ENCODE data around the gene WDR19. TPM values are rescaled to one million over a fixed set of nuclear protein-coding genes. Genes with fewer than 3 reads are reported as not detected.

WDR19 gene
- polyA plus RNA-seq, 1 of the 3 experiments (the other 2 are of a cell fraction) = 23.3 TPM

DNA sequence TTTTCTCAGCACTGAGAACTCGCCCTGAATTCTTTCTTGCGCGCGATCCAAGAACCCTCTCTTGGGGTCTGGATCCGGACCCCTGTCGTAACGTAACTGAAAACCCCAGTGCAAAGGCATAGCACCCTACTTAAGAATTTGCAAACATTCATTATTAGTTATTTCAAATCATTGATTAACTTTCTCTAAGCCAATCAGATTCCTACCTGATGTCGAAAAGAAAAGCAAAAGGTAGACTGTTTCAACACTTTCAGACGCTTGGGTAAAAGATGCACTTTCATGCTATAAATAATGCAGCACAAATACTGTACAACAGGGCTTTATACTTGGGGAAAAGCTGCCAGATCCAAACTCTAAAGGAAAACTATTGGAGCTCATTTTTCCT is 817 bp upstream of the WDR19 start:
- no peak for TF ChIP-seq JUND (IDR thresholded peaks at IDR 0.05)
- TF ChIP-seq ELF1 (IDR thresholded peaks at IDR 0.05) = no peak
- no peak for TF ChIP-seq YY1 (IDR thresholded peaks at IDR 0.05; ENCODE audit: low read depth)
- TF ChIP-seq, protein P1, sequence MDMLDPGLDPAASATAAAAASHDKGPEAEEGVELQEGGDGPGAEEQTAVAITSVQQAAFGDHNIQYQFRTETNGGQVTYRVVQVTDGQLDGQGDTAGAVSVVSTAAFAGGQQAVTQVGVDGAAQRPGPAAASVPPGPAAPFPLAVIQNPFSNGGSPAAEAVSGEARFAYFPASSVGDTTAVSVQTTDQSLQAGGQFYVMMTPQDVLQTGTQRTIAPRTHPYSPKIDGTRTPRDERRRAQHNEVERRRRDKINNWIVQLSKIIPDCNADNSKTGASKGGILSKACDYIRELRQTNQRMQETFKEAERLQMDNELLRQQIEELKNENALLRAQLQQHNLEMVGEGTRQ (IDR thresholded peaks at IDR 0.05; ENCODE audit: borderline replicate concordance, low read depth, low read length) = no peak
- no peak for TF ChIP-seq TEAD4 (IDR thresholded peaks at IDR 0.05; ENCODE audit: borderline replicate concordance, insufficient read depth)
- no peak for TF ChIP-seq TCF12 (IDR thresholded peaks at IDR 0.05)
- TF ChIP-seq, protein P2, sequence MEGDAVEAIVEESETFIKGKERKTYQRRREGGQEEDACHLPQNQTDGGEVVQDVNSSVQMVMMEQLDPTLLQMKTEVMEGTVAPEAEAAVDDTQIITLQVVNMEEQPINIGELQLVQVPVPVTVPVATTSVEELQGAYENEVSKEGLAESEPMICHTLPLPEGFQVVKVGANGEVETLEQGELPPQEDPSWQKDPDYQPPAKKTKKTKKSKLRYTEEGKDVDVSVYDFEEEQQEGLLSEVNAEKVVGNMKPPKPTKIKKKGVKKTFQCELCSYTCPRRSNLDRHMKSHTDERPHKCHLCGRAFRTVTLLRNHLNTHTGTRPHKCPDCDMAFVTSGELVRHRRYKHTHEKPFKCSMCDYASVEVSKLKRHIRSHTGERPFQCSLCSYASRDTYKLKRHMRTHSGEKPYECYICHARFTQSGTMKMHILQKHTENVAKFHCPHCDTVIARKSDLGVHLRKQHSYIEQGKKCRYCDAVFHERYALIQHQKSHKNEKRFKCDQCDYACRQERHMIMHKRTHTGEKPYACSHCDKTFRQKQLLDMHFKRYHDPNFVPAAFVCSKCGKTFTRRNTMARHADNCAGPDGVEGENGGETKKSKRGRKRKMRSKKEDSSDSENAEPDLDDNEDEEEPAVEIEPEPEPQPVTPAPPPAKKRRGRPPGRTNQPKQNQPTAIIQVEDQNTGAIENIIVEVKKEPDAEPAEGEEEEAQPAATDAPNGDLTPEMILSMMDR (IDR thresholded peaks at IDR 0.05) = no peak
- TF ChIP-seq GABPA (IDR thresholded peaks at IDR 0.05; ENCODE audit: low read depth) = no peak
- no peak for TF ChIP-seq NFIC (IDR thresholded peaks at IDR 0.05; ENCODE audit: borderline replicate concordance)
- TF ChIP-seq, protein P3, sequence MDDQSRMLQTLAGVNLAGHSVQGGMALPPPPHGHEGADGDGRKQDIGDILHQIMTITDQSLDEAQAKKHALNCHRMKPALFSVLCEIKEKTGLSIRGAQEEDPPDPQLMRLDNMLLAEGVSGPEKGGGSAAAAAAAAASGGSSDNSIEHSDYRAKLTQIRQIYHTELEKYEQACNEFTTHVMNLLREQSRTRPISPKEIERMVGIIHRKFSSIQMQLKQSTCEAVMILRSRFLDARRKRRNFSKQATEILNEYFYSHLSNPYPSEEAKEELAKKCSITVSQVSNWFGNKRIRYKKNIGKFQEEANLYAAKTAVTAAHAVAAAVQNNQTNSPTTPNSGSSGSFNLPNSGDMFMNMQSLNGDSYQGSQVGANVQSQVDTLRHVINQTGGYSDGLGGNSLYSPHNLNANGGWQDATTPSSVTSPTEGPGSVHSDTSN (IDR thresholded peaks at IDR 0.05) = no peak
- TF ChIP-seq FOSL2 (IDR thresholded peaks at IDR 0.05; ENCODE audit: borderline replicate concordance, low read depth) = no peak
- no peak for TF ChIP-seq FOXM1 (IDR thresholded peaks at IDR 0.05; ENCODE audit: low read depth)
- no peak for TF ChIP-seq TAF1 (IDR thresholded peaks at IDR 0.05; ENCODE audit: borderline replicate concordance, low read depth, low read length)
- TF ChIP-seq FOXJ3 (CRISPR knock-in tag; IDR thresholded peaks at IDR 0.05) = no peak
- TF ChIP-seq EP300 (IDR thresholded peaks at IDR 0.05; ENCODE audit: borderline replicate concordance in 1 of 2, low read depth in 1 of 2, low read length in 1 of 2) = no peak
- TF ChIP-seq MEF2A (IDR thresholded peaks at IDR 0.05; ENCODE audit: borderline replicate concordance, low read depth) = no peak
- TF ChIP-seq, protein P4, sequence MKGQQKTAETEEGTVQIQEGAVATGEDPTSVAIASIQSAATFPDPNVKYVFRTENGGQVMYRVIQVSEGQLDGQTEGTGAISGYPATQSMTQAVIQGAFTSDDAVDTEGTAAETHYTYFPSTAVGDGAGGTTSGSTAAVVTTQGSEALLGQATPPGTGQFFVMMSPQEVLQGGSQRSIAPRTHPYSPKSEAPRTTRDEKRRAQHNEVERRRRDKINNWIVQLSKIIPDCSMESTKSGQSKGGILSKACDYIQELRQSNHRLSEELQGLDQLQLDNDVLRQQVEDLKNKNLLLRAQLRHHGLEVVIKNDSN (IDR thresholded peaks at IDR 0.05; ENCODE audit: borderline replicate concordance, low read depth) = no peak
- TF ChIP-seq RAD21 (IDR thresholded peaks at IDR 0.05; ENCODE audit: low read length) = no peak
- TF ChIP-seq EZH2phosphoT487 (IDR thresholded peaks at IDR 0.05; ENCODE audit: borderline replicate concordance, low read depth) = no peak
- TF ChIP-seq POLR2AphosphoS5 (IDR thresholded peaks at IDR 0.05; ENCODE audit: low read depth, low read length) = no peak
- H3K4me1 ChIP-seq (ENCODE audit: control insufficient read depth in 1 of 2, insufficient read depth in 2 of 2, low read depth in 1 of 2, low read length in 1 of 2) = peaks cover 0 to 4% of the 10 kb centered on the region in 2 experiments; a peak in 3 of 4 replicates
- POLR2A ChIA-PET = interaction anchor here (0.6 kb wide), 1 partner anchor 185 kb away, joined by 3 read pairs; no protein-coding TSS in a partner anchor
- H3K4me3 ChIP-seq (ENCODE audit: low read depth in 2 of 2, low read length in 1 of 2) = peak overlapping the region; percentile 55 to 61
- H3K9me2 ChIP-seq = no peaks in the 10 kb centered on the region
- peaks cover 2 to 9% of the 10 kb centered on the region in 2 experiments for H3K36me3 ChIP-seq (replicated peaks in 1 of 2; ENCODE audit: control insufficient read depth in 1 of 2, insufficient read depth in 2 of 2, low read length in 1 of 2)
- DNase-seq = no peak
- H3K9ac ChIP-seq = peak overlapping the region; percentile 58; the same call in 1 of the 2 replicates
- H4K20me1 ChIP-seq (ENCODE audit: insufficient read depth) = no peaks in the 10 kb centered on the region
- H3F3A ChIP-seq (replicated peaks; ENCODE audit: insufficient read depth) = peaks cover 5% of the 10 kb centered on the region
- CTCF ChIA-PET = interaction anchor here (0.7 to 1.8 kb wide), 13 partner anchors 17 to 376 kb away, joined by 3 to 8 read pairs (median 3); partner anchors contain the start of gene KLHL5
- H2AFZ ChIP-seq (ENCODE audit: low read depth) = peak overlapping the region; percentile 98
- peak overlapping the region; percentile 54 to 85; a peak in 3 of 4 replicates for H3K27ac ChIP-seq (ENCODE audit: low read depth in 2 of 2, low read length in 1 of 2)
- H3K9me3 ChIP-seq = no peaks in the 10 kb centered on the region
- no peaks in the 10 kb centered on the region for H3K27me3 ChIP-seq (ENCODE audit: insufficient read depth)
- H3K79me2 ChIP-seq (ENCODE audit: insufficient read depth) = peaks cover 6% of the 10 kb centered on the region; the same call in 1 of the 2 replicates
- peak overlapping the region; percentile 78 for H3K4me2 ChIP-seq
- WGBS (ENCODE audit: low lambda C conversion rate) = 39% methylated on average over 9 of the region's 9 CpGs
